Esophagus squamous epithelium (tissue), 4 donors: ENCODE data around the gene MC1R.

ENCODE experiments used
- CTCF ChIP-seq, 6 experiments: fragments of 450-650 bp in 4 of 6; fragments of 200-600 bp in 2 of 6; sonication (generic) in 2 of 6; IDR thresholded peaks; one replicate each; pipeline ENCODE4 v1.5.1; 2016 to 2019; ENCODE audit warnings: antibody characterized with exemption in 6 of 6, mild to moderate bottlenecking in 4 of 6, moderate library complexity in 4 of 6
- POLR2A ChIP-seq, 4 donors: fragments of 450-650 bp; IDR thresholded peaks; one replicate each; pipeline ENCODE4 v1.6.1; 2017; ENCODE audit warnings: antibody characterized with exemption in 4 of 4, mild to moderate bottlenecking in 4 of 4, moderate library complexity in 3 of 4

- TF ChIP-seq CTCF (IDR thresholded peaks at IDR 0.05) (no peak), POLR2A (IDR thresholded peaks at IDR 0.05) (no peak)
Observed at GRCh38 chr16:89911375-89911774, 7.3 kb upstream of the MC1R start.
